Lower leg skin (tissue), 4 donors: ENCODE data around the gene GRIK4. TPM values are rescaled to one million over a fixed set of nuclear protein-coding genes. Genes with fewer than 3 reads are reported as not detected.

ENCODE experiments used
- DNase-seq, 2 donors: peaks; one replicate each; pipeline ENCODE4 v3.0.0-alpha.2; 2019; ENCODE audit warnings: low spot score in 2 of 2
- H3K4me3 ChIP-seq: fragments of 200-600 bp; sonication (generic); 2 replicates; pipeline ENCODE4 v1.5.1; 2017; ENCODE audit warnings: mild to moderate bottlenecking, low read depth; ENCODE audit not compliant: poor library complexity, severe bottlenecking
- POLR2A ChIP-seq, 2 donors: fragments of 450-650 bp; IDR thresholded peaks; one replicate each; pipeline ENCODE4 v1.6.1; 2016 to 2017; ENCODE audit warnings: antibody characterized with exemption in 2 of 2, mild to moderate bottlenecking in 1 of 2, moderate library complexity in 1 of 2
- WGBS, 2 donors: methylation state at CpG; one replicate each; pipeline ENCODE4 v1.1.5; 2018; 5-methylcytosine and 5-hydroxymethylcytosine counted together
- intact Hi-C: fragments of 100-400 bp; cut with DNase I; formaldehyde crosslinking; loops from one replicate; pipeline ENCODE4 v1.15.0; 2023; ENCODE audit warnings: low total_unique reads
- total RNA-seq, 4 donors: library from RNA; depleted of rRNA; stranded (reverse); fragments of >200 nt; gene quantifications; one replicate each; pipeline ENCODE4 v1.1.0, GENCODE V29; 2016
- TF ChIP-seq, protein P1 (sequence below), 3 donors: fragments of 450-650 bp; IDR thresholded peaks; one replicate each; pipeline ENCODE4 v1.5.1; 2016; ENCODE audit warnings: antibody characterized with exemption in 3 of 3, mild to moderate bottlenecking in 3 of 3, moderate library complexity in 2 of 3

Gene GRIK4
- under 1 TPM in 2 of 4 donors, not detected in 2; 0.06 to 0.67 TPM for total RNA-seq

DNA sequence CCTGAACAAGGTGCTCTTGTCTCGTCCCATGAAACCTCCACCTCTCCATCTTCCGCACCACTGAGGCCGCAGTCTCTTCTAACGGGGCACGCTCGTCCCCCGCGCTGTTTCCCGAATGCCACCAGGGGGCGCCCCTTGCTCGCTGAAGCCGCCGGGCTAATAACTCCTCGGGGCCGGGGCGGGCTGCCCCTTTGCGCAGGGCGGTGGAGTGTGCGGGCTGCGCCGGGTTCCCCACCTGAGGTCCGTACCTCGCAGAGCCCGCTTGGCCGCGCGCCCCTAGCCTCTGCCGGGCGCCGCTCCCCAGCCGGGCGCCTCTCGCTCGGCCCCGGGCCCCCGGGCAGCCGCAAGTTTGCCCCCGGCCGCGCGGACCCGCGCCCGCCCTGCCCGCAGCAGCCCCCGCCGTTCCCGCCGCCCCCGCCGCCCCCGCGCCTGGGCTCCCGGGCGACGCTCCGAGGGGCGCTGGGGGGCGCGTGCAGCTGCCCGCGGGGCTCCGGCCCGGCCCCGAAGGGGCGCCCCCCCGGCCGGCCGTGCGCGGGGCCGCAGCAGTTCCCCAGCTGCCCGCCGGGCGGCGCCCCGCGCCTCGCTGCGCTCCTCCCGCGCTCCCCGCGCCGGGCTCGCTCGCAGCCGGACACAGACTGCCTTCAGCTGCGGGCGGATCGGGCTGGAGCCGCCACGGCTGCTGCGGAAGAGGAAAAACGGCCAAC, at the start of gene GRIK4:
Gene GRIK4 (plus strand): TSS at position 633 of the 704 bp plus-strand sequence. CDS start 148,571 bp downstream, outside the sequence.
- WGBS, 2 donors, result 1 to 2% methylated on average over 8 to 35 of the region's 95 CpGs
- TF ChIP-seq POLR2A (IDR thresholded peaks at IDR 0.05), result no peak
- TF ChIP-seq, protein P1, sequence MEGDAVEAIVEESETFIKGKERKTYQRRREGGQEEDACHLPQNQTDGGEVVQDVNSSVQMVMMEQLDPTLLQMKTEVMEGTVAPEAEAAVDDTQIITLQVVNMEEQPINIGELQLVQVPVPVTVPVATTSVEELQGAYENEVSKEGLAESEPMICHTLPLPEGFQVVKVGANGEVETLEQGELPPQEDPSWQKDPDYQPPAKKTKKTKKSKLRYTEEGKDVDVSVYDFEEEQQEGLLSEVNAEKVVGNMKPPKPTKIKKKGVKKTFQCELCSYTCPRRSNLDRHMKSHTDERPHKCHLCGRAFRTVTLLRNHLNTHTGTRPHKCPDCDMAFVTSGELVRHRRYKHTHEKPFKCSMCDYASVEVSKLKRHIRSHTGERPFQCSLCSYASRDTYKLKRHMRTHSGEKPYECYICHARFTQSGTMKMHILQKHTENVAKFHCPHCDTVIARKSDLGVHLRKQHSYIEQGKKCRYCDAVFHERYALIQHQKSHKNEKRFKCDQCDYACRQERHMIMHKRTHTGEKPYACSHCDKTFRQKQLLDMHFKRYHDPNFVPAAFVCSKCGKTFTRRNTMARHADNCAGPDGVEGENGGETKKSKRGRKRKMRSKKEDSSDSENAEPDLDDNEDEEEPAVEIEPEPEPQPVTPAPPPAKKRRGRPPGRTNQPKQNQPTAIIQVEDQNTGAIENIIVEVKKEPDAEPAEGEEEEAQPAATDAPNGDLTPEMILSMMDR (IDR thresholded peaks at IDR 0.05), result peak in 1 of 3 donors; percentile 78
- intact Hi-C loops, result loop anchor here (5.0 to 10.0 kb wide), 3 partner anchors 174 to 441 kb away; no protein-coding TSS in a partner anchor
- no peak within 1 kb of the TSS for H3K4me3 ChIP-seq
- peak; percentile 58 to 96 for DNase-seq

- no peak for TF ChIP-seq POLR2A (IDR thresholded peaks at IDR 0.05)
- TF ChIP-seq, protein P1 (IDR thresholded peaks at IDR 0.05), result no peak
- intact Hi-C loops, result no loop called here
- DNase-seq, result no peak
- 98 to 99% methylated on average over 2 of the region's 2 CpGs for WGBS, 2 donors
- H3K4me3 ChIP-seq, result no peak overlapping the region
Measured at GRCh38 chr11:120462825-120463224, 48.7 kb upstream of the GRIK4 start.

- DNase-seq, result no peak
- H3K4me3 ChIP-seq, result no peak overlapping the region
- 85 to 87% methylated on average over 6 of the region's 6 CpGs for WGBS, 2 donors
- TF ChIP-seq, protein P1 (IDR thresholded peaks at IDR 0.05), result no peak
- no peak for TF ChIP-seq POLR2A (IDR thresholded peaks at IDR 0.05)
- intact Hi-C loops, result no loop called here
Measured at GRCh38 chr11:120465921-120466534, 45.5 kb upstream of the GRIK4 start.

GRCh38 chr11:120467627-120468026, 43.9 kb upstream of the GRIK4 start:
- H3K4me3 ChIP-seq, result no peak overlapping the region
- TF ChIP-seq, protein P1 (IDR thresholded peaks at IDR 0.05), result no peak
- intact Hi-C loops, result no loop called here
- WGBS, 2 donors, result 88 to 95% methylated on average over 6 of the region's 6 CpGs
- DNase-seq, result no peak

- no peak for DNase-seq
- no peak overlapping the region for H3K4me3 ChIP-seq
- 100% methylated on average over 1 of the region's 1 CpG for WGBS, 2 donors
- no peak for TF ChIP-seq POLR2A (IDR thresholded peaks at IDR 0.05)
- TF ChIP-seq, protein P1 (IDR thresholded peaks at IDR 0.05), result no peak
- intact Hi-C loops, result no loop called here
Measured at GRCh38 chr11:120471131-120471530, 40.4 kb upstream of the GRIK4 start.
